HepG2 (cell line): ENCODE measurements around the gene SRGAP2B. TPM values are rescaled to one million over a fixed set of nuclear protein-coding genes. Genes with fewer than 3 reads are reported as not detected.
"Not testable (repeated sequence)": the region's sequence is repeated elsewhere in the genome, so short reads cannot be mapped to it uniquely, and the experiment has no call there.

Experiments
- ARID5B ChIP-seq: IDR thresholded peaks from 2 replicates; pipeline ENCODE4 v1.4.0; 2020; ENCODE audit warnings: mild to moderate bottlenecking, missing genetic modification reagents
- GATAD2A ChIP-seq: IDR thresholded peaks from 2 replicates; pipeline ENCODE4 v1.6.1; 2016
- MED1 ChIP-seq: sonication (generic); formaldehyde crosslinking; IDR thresholded peaks from 2 replicates; pipeline ENCODE4 v1.4.0; 2020; ENCODE audit warnings: missing genetic modification reagents
- NCOA2 ChIP-seq: sonication (generic); formaldehyde crosslinking; IDR thresholded peaks from 2 replicates; pipeline ENCODE4 v1.8.0; 2022; ENCODE audit warnings: inconsistent platforms
- NR2F6 ChIP-seq, 2 experiments: IDR thresholded peaks; 2 replicates each; pipeline ENCODE4 v1.6.1; 2016; ENCODE audit warnings: antibody characterized with exemption in 1 of 2, mild to moderate bottlenecking in 1 of 2
- RXRB ChIP-seq: IDR thresholded peaks from 2 replicates; pipeline ENCODE4 v1.6.1; 2016; ENCODE audit warnings: borderline replicate concordance, missing genetic modification reagents, missing compliant biosample characterization
- SOX13 ChIP-seq, 3 experiments: fragments of 450-650 bp in 1 of 3; sonication (generic) in 1 of 3; formaldehyde crosslinking in 1 of 3; IDR thresholded peaks in 2 of 3; conservative IDR thresholded peaks in 1 of 3; 2 replicates each; pipeline versions ENCODE4 v1.5.0 to v1.6.1; 2016 to 2020; ENCODE audit warnings: antibody characterized with exemption in 1 of 3, mild to moderate bottlenecking in 1 of 3, missing compliant biosample characterization in 1 of 3, missing genetic modification reagents in 1 of 3, moderate library complexity in 1 of 3
- ZNF281 ChIP-seq: sonication (generic); formaldehyde crosslinking; IDR thresholded peaks from 2 replicates; pipeline ENCODE4 v1.4.0; 2020; ENCODE audit warnings: missing genetic modification reagents, borderline replicate concordance
- ZNF652 ChIP-seq: IDR thresholded peaks from 2 replicates; pipeline ENCODE4 v1.6.1; 2016; ENCODE audit warnings: low read depth, borderline replicate concordance
- polyA plus RNA-seq, 8 experiments: library from polyadenylated mRNA; depleted of rRNA in 3 of 8; stranded (reverse) in 7 of 8; unstranded in 1 of 8; fragments of >200 nt; fragmentation: Illumina TruSeq in 4 of 8; extraction: Trizol in 4 of 8; gene quantifications; 2 replicates each; pipeline versions ENCODE4 v1.2.1 to v1.2.3, GENCODE V29; 2011 to 2016; ENCODE audit warnings: low read depth in 4 of 8, missing spikeins in 1 of 8, mixed read lengths in 1 of 8; ENCODE audit not compliant: insufficient read depth in 1 of 8
- total RNA-seq, 5 experiments: library from RNA; depleted of rRNA; stranded (reverse); fragments of >200 nt; fragmentation: Illumina TruSeq; extraction: Trizol; gene quantifications; 2 replicates each; pipeline ENCODE4 v1.2.3, GENCODE V29; 2016; ENCODE audit warnings: low read depth in 1 of 5

The SRGAP2B gene
- total and polyA plus RNA-seq, 2 of the 13 experiments (the other 11 are each of a cell fraction or from before 2014, with no cell fraction given) = 9.2 to 16.1 TPM

GRCh38 chr1:144932153-144932552 is 163.0 kb downstream of the SRGAP2B start (continued):
- TF ChIP-seq ARID5B (CRISPR knock-in tag) = peak; percentile 51
- 0 out of 2 replicates have a peak, but pooled peaks have one; percentile 45 for TF ChIP-seq GATAD2A (CRISPR knock-in tag)
- peak; percentile 69; the same call in 1 of the 2 replicates for TF ChIP-seq RXRB (CRISPR knock-in tag)
- TF ChIP-seq MED1 (CRISPR knock-in tag) = 0 out of 2 replicates have a peak, but pooled peaks have one; percentile 36
- TF ChIP-seq NR2F6, SOX13 (IDR thresholded peaks at IDR 0.05): not testable (repeated sequence)
- TF ChIP-seq NR2F6 (CRISPR knock-in tag; IDR thresholded peaks at IDR 0.05) = peak; percentile 59; the same call in 1 of the 2 replicates
- TF ChIP-seq NCOA2 (CRISPR knock-in tag) = peak; percentile 79
- peak in 1 of 2 experiments; percentile 68; a peak in 2 of 4 replicates for TF ChIP-seq SOX13 (CRISPR knock-in tag; conservative IDR thresholded peaks at IDR 0.05 in 1 of 2, IDR thresholded peaks at IDR 0.05 in 1 of 2)
- peak; percentile 16; the same call in 1 of the 2 replicates for TF ChIP-seq ZNF281 (CRISPR knock-in tag)
- TF ChIP-seq ZNF652 (CRISPR knock-in tag) = peak; percentile 54; the same call in 1 of the 2 replicates
